IPS DF 6.9 (cell line): Measurements from ENCODE around the gene CREG2.

ENCODE experiments used
- DNase-seq: peaks from one replicate; pipeline ENCODE4 v3.0.0-alpha.2; 2013; ENCODE audit warnings: low read depth, low spot score
- H3K27ac ChIP-seq: one replicate; pipeline ENCODE4 v1.5.1; 2013; ENCODE audit warnings: low read length, control low read depth
- H3K27me3 ChIP-seq: 2 replicates; pipeline ENCODE4 v1.6.1; 2013; ENCODE audit warnings: mild to moderate bottlenecking, low read length; ENCODE audit not compliant: control insufficient read depth, insufficient read depth
- H3K36me3 ChIP-seq: 2 replicates; pipeline ENCODE4 v1.6.1; 2013; ENCODE audit warnings: low read length; ENCODE audit not compliant: control insufficient read depth, insufficient read depth
- H3K4me1 ChIP-seq: 2 replicates; pipeline ENCODE4 v1.6.1; 2013; ENCODE audit warnings: low read length; ENCODE audit not compliant: control insufficient read depth, insufficient read depth
- H3K4me3 ChIP-seq: 2 replicates; pipeline ENCODE4 v1.5.1; 2013; ENCODE audit warnings: mild to moderate bottlenecking, low read length
- H3K9me3 ChIP-seq: 2 replicates; pipeline ENCODE4 v1.6.1; 2013; ENCODE audit warnings: low read length, inconsistent platforms; ENCODE audit not compliant: control insufficient read depth, insufficient read depth
- WGBS: extraction: QIAGEN DNeasy Blood & Tissue Kit; methylation state at CpG from one replicate; pipeline ENCODE4 v1.1.7; 2013; ENCODE audit warnings: mixed read lengths, missing lambda C conversion rate; ENCODE audit not compliant: insufficient read length, insufficient coverage; 5-methylcytosine and 5-hydroxymethylcytosine counted together

The CREG2 gene

DNA sequence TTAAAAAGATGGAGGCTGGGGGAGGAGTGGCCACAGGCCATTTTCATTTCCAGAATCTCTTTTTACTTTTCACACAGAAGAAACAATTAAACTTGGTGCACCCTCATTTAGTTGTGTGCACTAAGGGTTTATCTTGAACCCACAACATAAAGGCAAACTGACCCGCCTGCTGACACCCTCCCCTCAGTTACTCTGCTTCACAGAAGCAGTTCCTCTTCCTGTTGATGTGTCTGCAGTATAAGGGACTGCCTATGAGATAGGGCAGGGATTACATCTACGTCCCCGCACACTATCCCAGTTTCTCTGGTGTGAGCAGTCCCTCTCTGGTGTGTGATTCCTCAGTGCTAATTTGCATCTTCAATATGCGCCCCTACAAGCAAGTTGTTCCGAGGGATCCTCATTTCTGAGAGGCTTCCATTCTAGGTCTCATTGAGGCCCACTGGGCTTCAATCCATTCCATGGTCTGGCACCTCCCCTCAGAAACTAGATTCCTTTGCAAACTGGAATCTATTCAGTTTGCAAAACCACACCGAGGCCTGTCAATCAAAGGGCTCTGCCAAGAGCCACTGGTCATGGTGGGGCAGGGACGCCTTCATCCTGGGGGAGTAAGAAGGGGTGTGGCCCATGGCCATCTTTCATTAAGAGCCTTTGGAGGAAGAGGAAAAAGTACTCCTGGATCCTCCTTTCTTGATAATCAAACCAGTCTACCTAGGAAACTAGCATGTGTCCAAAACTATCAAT is 12.3 kb downstream of the CREG2 start:
- no peak for DNase-seq
- WGBS, result no CpG with 5 or more reads among the region's 7 CpGs
- no peaks in the 10 kb centered on the region for H3K36me3 ChIP-seq

DNA sequence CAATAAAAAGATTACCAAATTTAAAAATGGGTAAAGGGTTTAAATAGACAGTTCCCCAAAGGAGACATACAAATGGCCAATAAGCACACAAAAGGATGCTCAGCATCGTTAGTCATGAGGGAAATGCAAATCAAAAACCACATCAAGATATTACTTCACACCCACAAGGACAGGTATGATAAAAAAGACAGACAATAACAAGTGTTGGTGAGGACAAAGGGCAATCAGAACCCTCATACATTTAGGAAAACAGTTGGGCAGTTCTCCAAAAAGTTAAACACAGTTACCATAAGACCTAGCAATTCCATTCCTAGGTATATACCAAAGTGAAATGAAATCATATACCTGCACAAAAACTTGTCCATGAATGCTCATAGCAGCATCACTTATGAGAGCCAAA is 14.5 kb downstream of the CREG2 start:
- Histone ChIP-seq H3K4me1 (0 out of 2 replicates have a peak, but pooled peaks cover 1% of the 10 kb centered on the region), H3K27ac (no peak overlapping the region), H3K36me3 (no peaks in the 10 kb centered on the region), H3K27me3 (no peaks in the 10 kb centered on the region), H3K4me3 (no peak overlapping the region), H3K9me3 (no peaks in the 10 kb centered on the region)
- no CpG with 5 or more reads among the region's 1 CpG for WGBS
- DNase-seq, result no peak

More for the DNA sequence above, 12.3 kb downstream of the CREG2 start:
- H3K4me1 ChIP-seq, result 0 out of 2 replicates have a peak, but pooled peaks cover 1% of the 10 kb centered on the region
- H3K27me3 ChIP-seq, result no peaks in the 10 kb centered on the region
- no peaks in the 10 kb centered on the region for H3K9me3 ChIP-seq
- H3K27ac ChIP-seq, result no peak overlapping the region
- H3K4me3 ChIP-seq, result no peak overlapping the region

DNA sequence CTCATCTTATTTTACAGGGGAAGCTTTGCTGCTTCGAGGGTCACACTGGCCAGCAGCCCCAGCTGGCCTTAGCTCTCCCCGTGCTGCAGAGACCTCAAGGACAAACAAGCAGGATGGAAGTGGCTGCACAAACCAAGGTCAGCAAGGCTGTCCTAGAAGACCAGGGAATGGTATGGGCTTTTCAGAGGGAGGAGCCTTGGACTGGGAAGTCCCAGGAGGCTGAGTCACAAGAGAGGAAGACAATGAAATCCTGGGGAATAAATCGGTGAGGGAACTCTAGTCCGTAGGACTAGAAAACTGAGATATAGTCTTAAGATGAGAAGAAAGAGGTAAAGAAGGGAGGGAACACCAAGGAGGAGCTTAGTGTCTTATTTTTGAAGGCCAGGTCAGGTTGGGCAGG is 15.7 kb downstream of the CREG2 start:
- DNase-seq, result no peak

DNA sequence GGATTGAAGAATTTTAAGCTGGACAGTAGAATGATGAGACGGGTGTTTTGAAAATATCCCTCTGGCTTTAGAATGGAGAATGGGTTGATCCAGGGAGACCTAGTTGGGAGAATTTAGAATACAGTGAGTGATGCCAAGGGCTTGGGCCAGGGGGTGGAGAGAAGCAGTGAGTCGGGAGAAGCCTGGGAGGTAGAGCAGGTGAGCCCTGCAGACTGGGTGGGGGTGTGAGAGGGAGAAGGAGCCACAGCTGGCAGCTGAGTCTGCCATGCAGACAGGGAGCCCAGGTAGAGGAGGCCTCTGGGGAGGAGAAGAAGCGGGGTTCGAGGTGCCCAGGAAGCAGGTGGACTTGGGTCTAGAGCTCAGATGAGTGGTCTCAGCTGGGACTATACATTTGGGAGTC is 18.2 kb downstream of the CREG2 start:
- no peaks in the 10 kb centered on the region for H3K9me3 ChIP-seq
- H3K4me3 ChIP-seq, result no peak overlapping the region
- WGBS, result no CpG with 5 or more reads among the region's 4 CpGs
- H3K36me3 ChIP-seq, result no peaks in the 10 kb centered on the region
- H3K4me1 ChIP-seq, result 0 out of 2 replicates have a peak, but pooled peaks cover 1% of the 10 kb centered on the region
- H3K27me3 ChIP-seq, result no peaks in the 10 kb centered on the region
- no peak overlapping the region for H3K27ac ChIP-seq
- DNase-seq, result no peak

More for the DNA sequence above, 15.7 kb downstream of the CREG2 start:
- no peaks in the 10 kb centered on the region for H3K27me3 ChIP-seq
- no peak overlapping the region for H3K4me3 ChIP-seq
- H3K4me1 ChIP-seq, result 0 out of 2 replicates have a peak, but pooled peaks cover 1% of the 10 kb centered on the region
- no CpG with 5 or more reads among the region's 4 CpGs for WGBS
- no peaks in the 10 kb centered on the region for H3K9me3 ChIP-seq
- H3K27ac ChIP-seq, result no peak overlapping the region
- H3K36me3 ChIP-seq, result no peaks in the 10 kb centered on the region

DNA sequence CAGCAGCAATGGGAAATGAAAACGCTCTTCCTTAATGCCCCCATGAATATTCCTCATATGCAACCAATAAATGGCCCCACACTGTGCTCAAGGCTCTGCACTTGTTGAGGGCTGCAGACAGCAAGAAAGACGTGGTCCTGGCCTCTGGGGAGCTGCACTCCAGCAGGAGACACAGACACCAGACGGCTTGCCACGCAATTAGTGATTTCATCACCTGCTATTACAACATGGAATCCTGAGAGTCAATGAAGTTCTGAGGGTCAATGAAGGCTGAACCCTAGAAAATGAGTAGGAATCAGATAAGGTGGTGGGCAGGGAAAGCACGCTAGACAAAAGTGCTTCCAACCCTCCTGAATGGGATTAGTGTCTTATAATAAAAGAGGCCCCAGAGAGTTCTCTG is 18.9 kb downstream of the CREG2 start:
- H3K4me3 ChIP-seq, result no peak overlapping the region
- no peaks in the 10 kb centered on the region for H3K27me3 ChIP-seq
- no peak for DNase-seq
- no peak overlapping the region for H3K27ac ChIP-seq
- no peaks in the 10 kb centered on the region for H3K36me3 ChIP-seq
- H3K4me1 ChIP-seq, result 0 out of 2 replicates have a peak, but pooled peaks cover 1% of the 10 kb centered on the region
- H3K9me3 ChIP-seq, result no peaks in the 10 kb centered on the region
- WGBS, result no CpG with 5 or more reads among the region's 5 CpGs

DNA sequence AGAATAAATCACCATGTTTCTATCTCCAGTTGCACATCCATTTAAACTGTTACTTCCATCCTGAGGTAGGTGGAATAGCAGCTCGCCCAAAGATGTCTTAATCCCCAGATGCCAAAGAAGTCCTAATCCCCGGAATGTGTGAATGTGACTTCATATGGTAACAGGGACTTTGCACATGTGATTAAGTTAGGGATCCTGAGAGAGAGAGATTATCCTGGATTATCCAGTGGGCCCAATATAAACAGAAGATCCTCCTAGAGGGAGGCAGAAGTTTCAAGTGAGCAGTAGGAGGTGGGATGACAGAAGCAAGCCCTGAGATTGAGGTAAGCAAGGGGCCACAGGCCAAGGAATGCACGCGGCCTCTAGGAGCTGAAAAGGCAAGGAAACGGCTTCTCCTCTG is 19.8 kb downstream of the CREG2 start:
- Histone ChIP-seq H3K4me1 (0 out of 2 replicates have a peak, but pooled peaks cover 1% of the 10 kb centered on the region), H3K27ac (no peak overlapping the region), H3K27me3 (no peaks in the 10 kb centered on the region), H3K4me3 (no peak overlapping the region), H3K36me3 (no peaks in the 10 kb centered on the region), H3K9me3 (no peaks in the 10 kb centered on the region)
- no CpG with 5 or more reads among the region's 5 CpGs for WGBS
- no peak for DNase-seq

DNA sequence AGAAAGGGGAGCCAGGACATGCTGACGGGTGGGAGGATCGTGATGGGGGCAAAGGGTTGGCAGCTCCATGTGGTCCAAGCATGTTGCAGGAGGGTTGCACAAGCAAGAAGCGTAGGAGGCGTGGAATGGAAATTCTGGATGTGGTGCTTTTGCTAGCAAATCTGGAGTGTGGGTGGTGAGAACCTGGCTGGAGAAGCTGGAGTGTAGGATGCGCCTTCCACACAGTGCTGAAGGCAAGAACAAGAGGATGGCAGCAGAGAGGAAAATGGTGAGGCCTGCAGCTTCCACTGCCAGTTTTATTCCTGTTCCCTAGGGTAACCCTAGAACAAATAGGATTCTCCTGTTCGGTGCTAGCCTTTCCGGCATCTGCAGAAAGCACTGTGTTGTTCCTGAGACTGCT is 22.4 kb downstream of the CREG2 start:
- Histone ChIP-seq H3K4me3 (no peak overlapping the region), H3K36me3 (no peaks in the 10 kb centered on the region), H3K4me1 (no peaks in the 10 kb centered on the region), H3K27me3 (no peaks in the 10 kb centered on the region), H3K9me3 (no peaks in the 10 kb centered on the region), H3K27ac (no peak overlapping the region)
- WGBS, result no CpG with 5 or more reads among the region's 7 CpGs
- DNase-seq, result no peak

DNA sequence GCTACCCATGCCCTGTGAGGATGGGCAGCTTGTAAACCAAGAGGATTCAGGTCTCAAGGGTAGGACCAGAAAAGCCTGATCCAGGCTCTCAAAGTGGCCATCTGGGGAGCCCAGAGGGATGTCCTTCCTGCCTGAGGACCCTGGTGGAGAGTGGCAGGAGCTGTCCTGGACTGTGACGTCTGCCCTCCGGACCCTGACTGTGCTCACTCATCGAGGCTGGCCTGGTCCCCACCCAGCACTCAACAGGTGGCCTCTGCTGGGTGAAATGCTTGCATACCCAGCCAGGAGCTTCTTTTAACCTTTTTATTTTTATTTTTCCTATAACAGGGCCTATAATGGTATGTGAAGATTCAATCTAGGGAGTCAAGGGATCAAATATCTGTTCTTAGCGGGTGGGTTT is 24.5 kb downstream of the CREG2 start:
- no CpG with 5 or more reads among the region's 4 CpGs for WGBS
- H3K36me3 ChIP-seq, result no peaks in the 10 kb centered on the region
- H3K9me3 ChIP-seq, result no peaks in the 10 kb centered on the region
- H3K27ac ChIP-seq, result no peak overlapping the region
- DNase-seq, result no peak
- no peak overlapping the region for H3K4me3 ChIP-seq
- no peaks in the 10 kb centered on the region for H3K4me1 ChIP-seq
- no peaks in the 10 kb centered on the region for H3K27me3 ChIP-seq

DNA sequence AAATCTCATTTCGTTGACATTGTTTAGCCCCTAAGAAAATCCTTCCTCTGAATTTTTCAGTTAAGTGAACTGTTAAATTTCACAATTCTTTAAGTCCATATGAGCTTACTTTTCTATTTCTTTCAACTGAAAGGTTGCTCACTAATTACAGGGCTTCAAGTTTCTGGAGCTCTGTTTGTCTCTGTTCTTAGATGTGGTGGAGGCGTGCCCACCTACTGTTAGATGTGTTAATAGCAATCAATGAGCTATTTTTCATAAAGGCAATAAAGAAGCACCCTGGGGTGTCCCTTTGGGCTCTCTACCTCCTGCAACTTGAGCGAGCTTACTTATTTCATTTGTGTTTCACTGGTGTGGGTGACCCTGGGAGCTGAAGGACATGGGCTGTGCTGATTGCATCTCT is 25.0 kb downstream of the CREG2 start:
- no CpG with 5 or more reads among the region's 3 CpGs for WGBS
- no peak for DNase-seq
- Histone ChIP-seq H3K27me3 (no peaks in the 10 kb centered on the region), H3K36me3 (no peaks in the 10 kb centered on the region), H3K4me1 (no peaks in the 10 kb centered on the region), H3K9me3 (no peaks in the 10 kb centered on the region), H3K4me3 (no peak overlapping the region), H3K27ac (no peak overlapping the region)

DNA sequence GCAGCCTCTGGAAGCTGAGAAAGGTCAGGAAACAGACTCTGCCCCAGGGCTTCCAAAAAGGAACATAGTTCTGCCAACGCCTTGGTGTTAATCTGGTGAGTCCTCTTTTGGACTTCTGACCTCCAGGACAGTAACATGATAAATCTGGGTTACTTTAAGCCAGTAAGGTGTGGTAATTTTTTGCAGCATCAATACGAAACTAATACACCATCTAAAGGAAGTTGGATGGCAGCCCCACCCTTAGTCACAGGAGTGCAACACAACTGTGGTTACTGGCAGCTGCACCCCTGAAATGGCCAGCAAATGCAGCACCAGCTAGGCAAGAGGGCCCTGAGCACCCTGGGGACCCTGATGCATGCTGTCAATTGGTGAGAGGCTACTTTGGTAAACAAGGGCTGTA is 25.8 kb downstream of the CREG2 start:
- no peak for DNase-seq
- WGBS, result no CpG with 5 or more reads among the region's 2 CpGs
- no peaks in the 10 kb centered on the region for H3K36me3 ChIP-seq
- no peak overlapping the region for H3K27ac ChIP-seq
- no peaks in the 10 kb centered on the region for H3K4me1 ChIP-seq
- H3K4me3 ChIP-seq, result no peak overlapping the region
- no peaks in the 10 kb centered on the region for H3K9me3 ChIP-seq
- no peaks in the 10 kb centered on the region for H3K27me3 ChIP-seq

DNA sequence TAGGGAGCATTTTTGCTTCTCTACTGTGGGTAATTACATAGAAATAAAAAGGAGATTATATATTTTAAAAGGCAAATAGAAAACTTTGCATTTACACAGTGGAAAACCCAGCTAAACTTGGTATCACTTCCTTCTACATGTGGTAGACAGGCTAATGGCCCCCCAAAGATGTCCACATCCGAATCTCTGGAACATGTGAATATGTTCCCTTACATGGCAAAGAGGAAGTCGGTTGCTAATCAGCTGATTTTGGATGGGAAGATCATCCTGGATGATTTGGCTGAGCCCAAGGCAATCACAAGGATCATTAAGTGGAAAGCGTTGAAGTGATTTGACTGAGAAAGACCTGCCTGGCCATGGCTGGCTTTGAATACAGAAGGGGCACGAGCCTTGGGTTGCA is 26.2 kb downstream of the CREG2 start:
- Histone ChIP-seq H3K27ac (no peak overlapping the region), H3K4me1 (no peaks in the 10 kb centered on the region), H3K36me3 (no peaks in the 10 kb centered on the region), H3K9me3 (no peaks in the 10 kb centered on the region), H3K27me3 (no peaks in the 10 kb centered on the region), H3K4me3 (no peak overlapping the region)
- WGBS, result no CpG with 5 or more reads among the region's 4 CpGs
- no peak for DNase-seq
